Muscle of leg (tissue), 11 donors: ENCODE measurements around the gene RFX7. TPM values are rescaled to one million over a fixed set of nuclear protein-coding genes. Genes with fewer than 3 reads are reported as not detected.

Experiments
- DNase-seq: peaks from one replicate; pipeline ENCODE4 v3.0.0; 2013
- H3K27ac ChIP-seq: one replicate; pipeline ENCODE4 v1.5.1; 2013; ENCODE audit warnings: mild to moderate bottlenecking, low read length, control low read depth
- H3K27me3 ChIP-seq: one replicate; pipeline ENCODE4 v1.6.1; 2013; ENCODE audit warnings: low read length; ENCODE audit not compliant: control insufficient read depth, insufficient read depth
- H3K36me3 ChIP-seq: one replicate; pipeline ENCODE4 v1.6.1; 2013; ENCODE audit warnings: low read length; ENCODE audit not compliant: control insufficient read depth, insufficient read depth
- H3K4me1 ChIP-seq: one replicate; pipeline ENCODE4 v1.6.1; 2013; ENCODE audit warnings: low read length; ENCODE audit not compliant: control insufficient read depth, insufficient read depth
- H3K4me3 ChIP-seq: one replicate; pipeline ENCODE4 v1.5.1; 2013; ENCODE audit warnings: low read length, control low read depth
- H3K9me3 ChIP-seq: replicated peaks from 2 replicates; pipeline ENCODE4 v1.6.1; 2013; ENCODE audit warnings: low read depth, low read length; ENCODE audit not compliant: control insufficient read depth
- WGBS: methylation state at CpG from one replicate; pipeline ENCODE4 v1.1.5; 2013; ENCODE audit warnings: missing lambda C conversion rate; ENCODE audit not compliant: insufficient coverage; 5-methylcytosine and 5-hydroxymethylcytosine counted together
- polyA plus RNA-seq, 8 donors: library from polyadenylated mRNA; unstranded; fragments of 120-200 nt; gene quantifications; one replicate each; pipeline versions ENCODE4 v1.2.1 to v1.2.3, GENCODE V29; 2013; ENCODE audit warnings: inconsistent platforms in 1 of 8, low replicate concordance in 1 of 8; ENCODE audit not compliant: insufficient read length in 8 of 8, insufficient read depth in 1 of 8
- total RNA-seq: library from RNA; stranded (reverse); fragments of 120-200 nt; gene quantifications from one replicate; pipeline ENCODE4 v1.2.4, GENCODE V29; 2013

The RFX7 gene
- total and polyA plus RNA-seq, 9 donors, result 6.1 to 14.5 (median 11.0) TPM

DNA sequence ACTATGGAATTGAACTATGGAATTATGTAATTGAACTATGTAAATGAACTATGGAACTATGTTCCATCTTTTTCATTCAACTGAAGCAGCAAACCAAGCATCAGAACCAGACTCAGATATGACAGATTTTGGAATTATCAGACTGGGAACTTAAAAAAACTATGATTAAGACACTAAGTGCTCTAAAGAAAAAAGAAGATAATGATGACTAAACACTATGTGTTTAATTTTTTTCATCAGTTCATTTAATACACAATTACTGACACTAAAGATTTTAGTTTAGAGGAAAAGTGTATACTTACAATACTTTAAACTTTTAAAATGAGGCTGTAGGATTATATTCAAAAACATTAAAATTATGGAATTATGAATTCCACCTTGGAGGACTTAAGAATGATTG, 15.3 kb downstream of the RFX7 start:
- Histone ChIP-seq H3K27ac (no peak overlapping the region), H3K9me3 (peaks cover 44% of the 10 kb centered on the region), H3K4me3 (no peak overlapping the region), H3K27me3 (no peaks in the 10 kb centered on the region), H3K36me3 (peaks cover 11% of the 10 kb centered on the region), H3K4me1 (no peaks in the 10 kb centered on the region)
- no peak for DNase-seq

DNA sequence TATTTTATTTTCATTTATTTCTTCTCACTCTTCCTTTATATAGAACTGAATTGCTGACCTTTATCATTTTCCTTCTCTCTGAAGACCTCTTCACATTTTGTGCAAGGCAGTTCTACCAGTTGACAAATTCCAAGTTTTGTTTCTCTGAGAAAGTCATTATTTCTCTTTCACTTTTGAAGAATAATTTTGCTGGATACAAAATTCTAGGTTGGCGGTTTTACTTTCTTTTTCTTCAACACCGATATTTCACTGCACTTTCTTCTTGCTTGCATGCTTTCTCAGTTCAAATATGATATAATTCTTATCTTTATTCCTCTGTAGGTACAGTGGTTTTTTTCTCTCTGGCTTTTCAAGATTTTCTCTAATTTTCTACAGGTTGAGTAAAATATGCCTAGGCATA, 15.9 kb downstream of the RFX7 start:
- Histone ChIP-seq H3K27ac (no peak overlapping the region), H3K4me3 (no peak overlapping the region), H3K9me3 (peaks cover 46% of the 10 kb centered on the region), H3K4me1 (no peaks in the 10 kb centered on the region), H3K27me3 (no peaks in the 10 kb centered on the region), H3K36me3 (peaks cover 11% of the 10 kb centered on the region)
- WGBS, result no CpG with 5 or more reads among the region's 2 CpGs
- no peak for DNase-seq

DNA sequence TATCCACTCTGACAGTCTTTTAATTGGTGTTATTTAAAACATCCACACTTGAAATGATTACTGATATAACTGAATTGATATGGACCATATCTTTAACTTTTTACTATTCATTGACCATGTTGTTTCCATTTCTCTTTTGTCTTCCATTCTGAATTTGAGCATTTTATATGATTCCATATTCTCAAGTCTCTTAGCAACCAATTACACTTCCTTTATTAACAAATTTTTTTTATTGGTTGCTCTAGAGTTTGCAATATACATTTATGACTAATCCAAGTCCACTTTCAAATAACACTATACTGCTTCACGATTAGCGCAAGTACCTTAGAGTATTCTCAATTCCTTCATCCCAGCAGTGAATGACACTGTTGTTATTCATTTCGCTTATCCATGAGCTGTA, 16.4 kb downstream of the RFX7 start:
- Histone ChIP-seq H3K4me1 (no peaks in the 10 kb centered on the region), H3K27me3 (no peaks in the 10 kb centered on the region), H3K9me3 (peaks cover 43% of the 10 kb centered on the region), H3K4me3 (no peak overlapping the region), H3K27ac (no peak overlapping the region), H3K36me3 (peaks cover 11% of the 10 kb centered on the region)
- DNase-seq, result no peak
- no CpG with 5 or more reads among the region's 3 CpGs for WGBS

GRCh38 chr15:56225520-56225919, 18.2 kb downstream of the RFX7 start:
- no CpG with 5 or more reads among the region's 1 CpG for whole genome bisulfite sequencing
- Histone ChIP-seq H3K27me3 (no peaks in the 10 kb centered on the region), H3K4me3 (no peak overlapping the region), H3K9me3 (peaks cover 38% of the 10 kb centered on the region), H3K36me3 (no peaks in the 10 kb centered on the region), H3K4me1 (no peaks in the 10 kb centered on the region), H3K27ac (no peak overlapping the region)
- DNase-seq, result no peak

DNA sequence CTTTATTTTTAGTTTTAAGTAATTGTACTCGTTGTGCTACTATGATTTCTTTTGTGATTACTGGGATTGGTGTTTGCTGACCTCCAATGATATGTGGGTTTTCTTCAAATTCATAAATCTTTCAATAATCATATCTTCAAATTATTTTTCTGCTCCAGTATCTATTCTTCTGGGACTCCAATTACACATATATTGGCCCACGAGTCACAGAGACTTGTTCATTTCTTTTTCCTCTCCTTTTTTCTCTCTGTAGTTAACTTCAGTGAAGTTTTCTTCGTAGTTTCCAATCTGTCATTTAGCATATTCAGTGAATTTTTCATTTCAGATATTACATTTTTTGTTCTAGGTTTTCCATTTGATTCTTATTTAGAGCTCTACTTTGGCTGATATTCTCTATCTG, 21.4 kb downstream of the RFX7 start:
- Histone ChIP-seq H3K4me1 (no peaks in the 10 kb centered on the region), H3K9me3 (peaks cover 21% of the 10 kb centered on the region), H3K27me3 (no peaks in the 10 kb centered on the region), H3K36me3 (no peaks in the 10 kb centered on the region), H3K27ac (no peak overlapping the region), H3K4me3 (no peak overlapping the region)
- no peak for DNase-seq
- no CpG with 5 or more reads among the region's 3 CpGs for WGBS

GRCh38 chr15:56217341-56217740, 26.3 kb downstream of the RFX7 start:
- no peaks in the 10 kb centered on the region for H3K4me1 ChIP-seq
- peaks cover 26% of the 10 kb centered on the region for H3K9me3 ChIP-seq
- H3K4me3 ChIP-seq, result no peak overlapping the region
- H3K27me3 ChIP-seq, result no peaks in the 10 kb centered on the region
- H3K27ac ChIP-seq, result no peak overlapping the region
- DNase-seq, result no peak
- H3K36me3 ChIP-seq, result no peaks in the 10 kb centered on the region

- 50% methylated on average over 1 of the region's 1 CpG for WGBS
- Histone ChIP-seq H3K27ac (no peak overlapping the region), H3K27me3 (no peaks in the 10 kb centered on the region), H3K9me3 (peaks cover 32% of the 10 kb centered on the region), H3K4me1 (no peaks in the 10 kb centered on the region), H3K36me3 (no peaks in the 10 kb centered on the region), H3K4me3 (no peak overlapping the region)
- DNase-seq, result no peak
These were observed 27.9 kb downstream of the RFX7 start for GRCh38 chr15:56215769-56216168.

GRCh38 chr15:56211960-56212550, 31.6 kb downstream of the RFX7 start:
- H3K9me3 ChIP-seq, result peaks cover 34% of the 10 kb centered on the region
- H3K36me3 ChIP-seq, result no peaks in the 10 kb centered on the region
- WGBS, result no CpG with 5 or more reads among the region's 4 CpGs
- H3K27ac ChIP-seq, result no peak overlapping the region
- no peak for DNase-seq
- H3K4me3 ChIP-seq, result no peak overlapping the region
- no peaks in the 10 kb centered on the region for H3K27me3 ChIP-seq
- H3K4me1 ChIP-seq, result no peaks in the 10 kb centered on the region

- Histone ChIP-seq H3K27ac (no peak overlapping the region), H3K4me1 (no peaks in the 10 kb centered on the region), H3K4me3 (no peak overlapping the region), H3K36me3 (no peaks in the 10 kb centered on the region), H3K9me3 (peaks cover 34% of the 10 kb centered on the region), H3K27me3 (no peaks in the 10 kb centered on the region)
- DNase-seq, result no peak
These were observed 32.6 kb downstream of the RFX7 start for GRCh38 chr15:56211064-56211463.

- Histone ChIP-seq H3K36me3 (no peaks in the 10 kb centered on the region), H3K4me1 (no peaks in the 10 kb centered on the region), H3K4me3 (no peak overlapping the region), H3K9me3 (peaks cover 31% of the 10 kb centered on the region), H3K27me3 (no peaks in the 10 kb centered on the region), H3K27ac (no peak overlapping the region)
- no CpG with 5 or more reads among the region's 1 CpG for WGBS
- no peak for DNase-seq
These were observed 35.0 kb downstream of the RFX7 start for GRCh38 chr15:56208641-56209155.

DNA sequence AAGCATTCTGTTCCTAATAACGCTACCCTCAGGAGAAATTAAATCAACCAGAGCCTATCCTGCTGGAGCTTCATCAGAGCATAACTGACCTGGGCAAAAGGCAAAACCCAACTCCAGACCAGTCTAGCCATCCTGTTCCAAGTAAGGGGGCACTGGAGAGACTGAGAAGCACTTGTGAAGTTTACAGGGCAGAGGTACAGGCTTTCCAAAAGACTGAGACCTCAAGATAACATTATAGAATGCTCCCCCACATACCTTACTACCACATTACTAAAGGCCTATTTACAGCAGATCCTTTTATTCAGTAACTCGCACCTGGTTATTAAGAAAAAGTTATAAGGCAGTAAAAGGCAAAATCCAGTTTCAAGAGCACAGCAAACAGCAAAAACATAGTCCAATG, 35.5 kb downstream of the RFX7 start:
- DNase-seq, result no peak
- no CpG with 5 or more reads among the region's 2 CpGs for WGBS
- Histone ChIP-seq H3K4me1 (no peaks in the 10 kb centered on the region), H3K36me3 (no peaks in the 10 kb centered on the region), H3K9me3 (peaks cover 27% of the 10 kb centered on the region), H3K27me3 (no peaks in the 10 kb centered on the region), H3K4me3 (no peak overlapping the region), H3K27ac (no peak overlapping the region)
